Thyroid gland (tissue), 4 donors: ENCODE measurements around the gene SH3BP4. TPM values are rescaled to one million over a fixed set of nuclear protein-coding genes. Genes with fewer than 3 reads are reported as not detected.
"Not testable (repeated sequence)": the region's sequence is repeated elsewhere in the genome, so short reads cannot be mapped to it uniquely, and the experiment has no call there.

Experiments
- DNase-seq, 2 donors: peaks; one replicate each; pipeline ENCODE4 v3.0.0-alpha.2; 2019
- H3K27ac ChIP-seq, 3 donors: fragments of 200-600 bp; sonication (generic); 1 replicate in 2 of 3; 2 replicates in 1 of 3; pipeline ENCODE4 v1.5.1; 2016 to 2019; ENCODE audit warnings: mild to moderate bottlenecking in 1 of 3, moderate library complexity in 1 of 3
- H3K27me3 ChIP-seq: fragments of 200-600 bp; sonication (generic); one replicate; pipeline ENCODE4 v1.5.1; 2019
- H3K36me3 ChIP-seq, 2 donors: fragments of 200-600 bp; sonication (generic); one replicate each; pipeline ENCODE4 v1.5.1; 2016 to 2019
- H3K4me1 ChIP-seq, 2 donors: fragments of 200-600 bp; sonication (generic); one replicate each; pipeline ENCODE4 v1.5.1; 2017 to 2019
- H3K4me3 ChIP-seq, 3 donors: fragments of 200-600 bp; sonication (generic); replicated peaks in 1 of 3; 1 replicate in 2 of 3; 2 replicates in 1 of 3; pipeline ENCODE4 v1.5.1; 2016; ENCODE audit warnings: mild to moderate bottlenecking in 1 of 3
- H3K9me3 ChIP-seq: fragments of 200-600 bp; sonication (generic); one replicate; pipeline ENCODE4 v1.5.1; 2017
- POLR2A ChIP-seq, 2 donors: fragments of 450-650 bp; IDR thresholded peaks; one replicate each; pipeline ENCODE4 v1.6.1; 2017; ENCODE audit warnings: antibody characterized with exemption in 2 of 2, mild to moderate bottlenecking in 2 of 2, moderate library complexity in 1 of 2
- WGBS, 2 donors: methylation state at CpG; one replicate each; pipeline ENCODE4 v1.1.5; 2017; 5-methylcytosine and 5-hydroxymethylcytosine counted together
- intact Hi-C: fragments of 100-400 bp; cut with DNase I; formaldehyde crosslinking; loops from one replicate; pipeline ENCODE4 v1.15.1; 2023
- total RNA-seq, 4 donors: library from RNA; depleted of rRNA; stranded (reverse); fragments of >200 nt; gene quantifications; one replicate each; pipeline ENCODE4 v1.2.3, GENCODE V29; 2016
- TF ChIP-seq, protein P1 (sequence below), 6 experiments: fragments of 200-600 bp in 3 of 6; fragments of 450-650 bp in 3 of 6; sonication (generic) in 3 of 6; IDR thresholded peaks; one replicate each; pipeline ENCODE4 v1.5.1; 2016 to 2019; ENCODE audit warnings: antibody characterized with exemption in 6 of 6, mild to moderate bottlenecking in 2 of 6, inconsistent platforms in 1 of 6, moderate library complexity in 1 of 6

The SH3BP4 gene
- total RNA-seq, 4 donors from 2014 or later: 36.9 to 64.6 (median 47.9) TPM

DNA sequence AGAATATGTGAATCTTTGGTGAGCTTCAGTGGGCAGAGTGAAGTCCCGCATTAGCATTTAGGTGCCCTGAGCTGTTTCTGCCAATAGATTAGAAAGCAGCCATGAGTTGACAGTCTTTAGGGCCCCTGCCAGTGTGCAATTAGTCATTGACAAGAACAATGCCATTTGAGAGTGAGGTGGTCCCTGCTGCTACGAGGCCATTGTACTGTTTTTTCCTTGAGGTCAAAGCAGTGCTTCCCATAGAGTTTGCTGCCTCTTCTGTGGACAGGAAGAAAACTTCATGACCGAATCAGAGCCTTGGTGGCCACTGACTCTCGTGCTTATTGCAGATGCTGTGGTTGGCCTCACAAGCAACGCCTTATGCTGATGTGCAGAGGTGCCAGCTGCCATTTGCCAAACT, 102.7 kb downstream of the SH3BP4 start:
- no peak for DNase-seq

DNA sequence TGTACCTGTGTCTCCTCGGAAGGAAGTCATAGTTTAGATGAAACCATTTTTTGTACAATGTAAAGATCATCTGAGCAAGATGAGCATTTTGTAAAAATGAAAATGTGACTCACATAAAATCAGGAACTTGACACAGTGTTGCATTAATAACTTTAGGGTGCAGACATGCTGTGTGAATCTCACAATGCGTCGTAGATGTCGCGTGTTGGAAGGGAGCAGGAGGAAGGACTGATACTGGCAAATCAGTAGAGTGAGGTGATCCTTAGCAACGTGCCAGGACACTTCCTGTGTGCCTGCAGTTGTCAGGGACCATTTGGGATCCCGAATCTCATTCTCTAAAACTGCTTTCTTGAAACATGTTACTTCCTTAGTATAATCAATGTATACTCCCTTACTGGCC, 103.1 kb downstream of the SH3BP4 start:
- Histone ChIP-seq H3K4me3 (no peak overlapping the region), H3K36me3 (peaks cover 6 to 16% of the 10 kb centered on the region in 2 donors), H3K9me3 (no peaks in the 10 kb centered on the region), H3K27ac (no peak overlapping the region), H3K4me1 (peaks cover 6 to 15% of the 10 kb centered on the region in 2 donors), H3K27me3 (no peaks in the 10 kb centered on the region)
- no peak for TF ChIP-seq POLR2A (IDR thresholded peaks at IDR 0.05)
- 88 to 90% methylated on average over 7 of the region's 7 CpGs for WGBS, 2 donors
- intact Hi-C loops: loop anchor here (10.0 kb wide), 1 partner anchor 180 kb away; no protein-coding TSS in a partner anchor
- DNase-seq: no peak

More for the DNA sequence above, 102.7 kb downstream of the SH3BP4 start:
- peaks cover 6 to 16% of the 10 kb centered on the region in 2 donors for H3K36me3 ChIP-seq
- no peaks in the 10 kb centered on the region for H3K27me3 ChIP-seq
- TF ChIP-seq, protein P1, sequence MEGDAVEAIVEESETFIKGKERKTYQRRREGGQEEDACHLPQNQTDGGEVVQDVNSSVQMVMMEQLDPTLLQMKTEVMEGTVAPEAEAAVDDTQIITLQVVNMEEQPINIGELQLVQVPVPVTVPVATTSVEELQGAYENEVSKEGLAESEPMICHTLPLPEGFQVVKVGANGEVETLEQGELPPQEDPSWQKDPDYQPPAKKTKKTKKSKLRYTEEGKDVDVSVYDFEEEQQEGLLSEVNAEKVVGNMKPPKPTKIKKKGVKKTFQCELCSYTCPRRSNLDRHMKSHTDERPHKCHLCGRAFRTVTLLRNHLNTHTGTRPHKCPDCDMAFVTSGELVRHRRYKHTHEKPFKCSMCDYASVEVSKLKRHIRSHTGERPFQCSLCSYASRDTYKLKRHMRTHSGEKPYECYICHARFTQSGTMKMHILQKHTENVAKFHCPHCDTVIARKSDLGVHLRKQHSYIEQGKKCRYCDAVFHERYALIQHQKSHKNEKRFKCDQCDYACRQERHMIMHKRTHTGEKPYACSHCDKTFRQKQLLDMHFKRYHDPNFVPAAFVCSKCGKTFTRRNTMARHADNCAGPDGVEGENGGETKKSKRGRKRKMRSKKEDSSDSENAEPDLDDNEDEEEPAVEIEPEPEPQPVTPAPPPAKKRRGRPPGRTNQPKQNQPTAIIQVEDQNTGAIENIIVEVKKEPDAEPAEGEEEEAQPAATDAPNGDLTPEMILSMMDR (IDR thresholded peaks at IDR 0.05): no peak
- no peak for TF ChIP-seq POLR2A (IDR thresholded peaks at IDR 0.05)
- no peaks in the 10 kb centered on the region for H3K9me3 ChIP-seq
- no peak overlapping the region for H3K27ac ChIP-seq
- H3K4me1 ChIP-seq: peaks cover 6 to 15% of the 10 kb centered on the region in 2 donors
- intact Hi-C loops: loop anchor here (10.0 kb wide), 1 partner anchor 180 kb away; no protein-coding TSS in a partner anchor
- no peak overlapping the region for H3K4me3 ChIP-seq
- WGBS, 2 donors: 81 to 83% methylated on average over 5 of the region's 5 CpGs

DNA sequence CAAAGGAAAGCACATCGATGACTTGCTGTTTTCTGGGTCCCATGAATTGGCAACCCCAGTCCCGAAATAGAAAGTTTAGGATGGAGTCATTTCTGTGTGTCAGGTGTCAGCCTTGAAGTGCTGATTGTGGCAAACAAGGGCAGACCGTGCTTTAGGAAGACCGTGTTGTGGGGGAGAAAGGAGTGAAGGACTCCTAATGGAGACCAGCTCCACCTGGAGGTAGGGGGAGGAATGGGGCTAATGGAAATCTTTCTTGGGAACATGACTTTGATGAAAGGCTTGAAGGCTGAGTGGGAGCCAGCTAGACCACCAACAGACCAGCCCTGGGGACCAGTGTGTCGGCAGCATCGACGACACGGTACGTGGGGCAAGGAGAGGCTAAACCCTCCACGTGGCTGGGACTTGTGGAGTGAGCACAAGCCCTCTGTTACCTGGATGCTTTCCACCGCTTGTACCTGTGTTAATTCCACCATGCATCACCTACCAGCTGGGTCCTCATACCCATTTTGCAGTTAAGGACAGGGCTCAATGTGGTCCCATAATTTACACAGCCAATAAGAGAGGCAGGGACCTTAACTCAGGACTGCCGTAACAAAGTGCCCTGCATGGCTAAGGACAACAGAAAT, 104.2 kb downstream of the SH3BP4 start:
- no peak for TF ChIP-seq POLR2A (IDR thresholded peaks at IDR 0.05)
- TF ChIP-seq, protein P1 (IDR thresholded peaks at IDR 0.05): peak; percentile 7 to 65 (median 56)
- peaks cover 6 to 8% of the 10 kb centered on the region in 2 donors for H3K4me1 ChIP-seq
- DNase-seq: peak; percentile 36 to 40
- intact Hi-C loops: loop anchor here (10.0 kb wide), 1 partner anchor 181 kb away; no protein-coding TSS in a partner anchor
- no peak overlapping the region for H3K27ac ChIP-seq
- H3K36me3 ChIP-seq: peaks cover 6 to 16% of the 10 kb centered on the region in 2 donors
- H3K4me3 ChIP-seq: no peak overlapping the region
- no peaks in the 10 kb centered on the region for H3K27me3 ChIP-seq
- no peaks in the 10 kb centered on the region for H3K9me3 ChIP-seq
- WGBS, 2 donors: 80 to 82% methylated on average over 12 of the region's 12 CpGs

DNA sequence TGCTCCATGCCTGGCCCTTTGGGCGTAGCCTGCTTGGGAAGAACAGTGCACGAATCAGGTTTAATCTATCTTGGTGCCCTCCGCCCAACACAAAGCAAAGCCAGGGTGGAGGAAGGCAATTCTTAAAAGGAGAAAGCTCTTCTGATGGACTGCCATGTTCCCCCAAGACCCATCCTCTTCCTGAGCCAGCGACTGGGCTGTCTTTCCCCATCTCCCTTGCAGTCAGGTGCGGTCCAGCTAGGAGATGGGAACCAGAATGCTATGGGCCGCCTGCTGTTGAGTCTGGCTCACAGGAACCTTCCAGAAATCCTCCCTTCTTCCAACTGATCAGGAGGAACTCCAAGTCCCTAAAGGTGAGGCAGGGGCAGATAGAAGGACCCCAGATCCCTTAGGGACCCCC, 105.0 kb downstream of the SH3BP4 start:
- H3K36me3 ChIP-seq: peaks cover 6 to 16% of the 10 kb centered on the region in 2 donors
- H3K27ac ChIP-seq: no peak overlapping the region
- TF ChIP-seq POLR2A (IDR thresholded peaks at IDR 0.05): no peak
- TF ChIP-seq, protein P1 (IDR thresholded peaks at IDR 0.05): no peak
- DNase-seq: no peak
- no peak overlapping the region for H3K4me3 ChIP-seq
- H3K9me3 ChIP-seq: no peaks in the 10 kb centered on the region
- intact Hi-C loops: loop anchor here (10.0 kb wide), 1 partner anchor 182 kb away; no protein-coding TSS in a partner anchor
- peaks cover 0 to under 1% of the 10 kb centered on the region in 2 donors for H3K4me1 ChIP-seq
- WGBS, 2 donors: 96 to 98% methylated on average over 3 to 6 of the region's 6 CpGs
- H3K27me3 ChIP-seq: no peaks in the 10 kb centered on the region

DNA sequence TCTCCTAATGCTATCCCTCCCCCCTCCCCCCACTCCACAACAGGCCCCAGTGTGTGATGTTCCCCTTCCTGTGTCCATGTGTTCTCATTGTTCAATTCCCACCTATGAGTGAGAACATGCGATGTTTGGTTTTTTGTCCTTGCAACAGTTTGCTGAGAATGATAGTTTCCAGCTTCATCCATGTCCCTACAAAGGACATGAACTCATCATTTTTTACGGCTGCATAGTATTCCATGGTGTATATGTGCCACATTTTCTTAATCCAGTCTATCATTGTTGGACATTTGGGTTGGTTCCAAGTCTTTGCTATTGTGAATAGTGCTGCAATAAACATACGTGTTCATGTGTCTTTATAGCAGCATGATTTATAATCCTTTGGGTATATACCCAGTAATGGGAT, 105.8 kb downstream of the SH3BP4 start:
- peaks cover 6 to 15% of the 10 kb centered on the region in 2 donors for H3K36me3 ChIP-seq
- H3K4me3 ChIP-seq, H3K27ac ChIP-seq, DNase-seq, H3K4me1 ChIP-seq, H3K27me3 ChIP-seq, H3K9me3 ChIP-seq: not testable (repeated sequence)
- 84 to 100% methylated on average over 3 of the region's 3 CpGs for WGBS, 2 donors
- intact Hi-C loops: loop anchor here (10.0 kb wide), 1 partner anchor 183 kb away; no protein-coding TSS in a partner anchor

DNA sequence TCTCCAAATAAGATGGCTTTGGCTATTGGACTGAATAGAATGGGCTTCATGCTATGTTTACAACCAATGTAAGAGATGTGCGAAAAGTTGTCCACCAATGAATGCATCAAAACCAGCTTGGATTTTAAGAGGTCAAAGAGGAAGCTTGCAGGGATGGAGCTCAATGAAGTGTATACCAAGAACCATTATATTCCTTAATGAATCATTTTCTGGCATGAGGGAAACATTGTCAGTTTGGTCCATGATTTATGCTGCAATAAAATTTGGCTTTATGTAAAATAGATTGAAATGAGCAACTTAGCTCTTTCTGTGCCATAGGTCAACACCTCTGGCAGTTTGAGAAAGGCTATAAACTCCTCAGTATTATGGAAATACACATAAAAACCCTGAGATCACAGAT, 107.3 kb downstream of the SH3BP4 start:
- TF ChIP-seq, protein P1 (IDR thresholded peaks at IDR 0.05): no peak
- no peak for TF ChIP-seq POLR2A (IDR thresholded peaks at IDR 0.05)
- Histone ChIP-seq H3K27me3 (no peaks in the 10 kb centered on the region), H3K4me3 (no peak overlapping the region), H3K9me3 (no peaks in the 10 kb centered on the region), H3K27ac (no peak overlapping the region), H3K36me3 (peaks cover 0 to 3% of the 10 kb centered on the region in 2 donors), H3K4me1 (no peaks in the 10 kb centered on the region)
- WGBS, 2 donors: 95 to 96% methylated on average over 1 of the region's 1 CpG
- intact Hi-C loops: loop anchor here (10.0 kb wide), 1 partner anchor 184 kb away; no protein-coding TSS in a partner anchor
- DNase-seq: no peak
